Ascending aorta (tissue), 2 donors: ENCODE data around the gene MRPL20. TPM values are rescaled to one million over a fixed set of nuclear protein-coding genes. Genes with fewer than 3 reads are reported as not detected.

ENCODE experiments used
- DNase-seq, 2 donors: peaks; one replicate each; pipeline ENCODE4 v3.0.0-alpha.2; 2019; ENCODE audit warnings: low spot score in 2 of 2
- H3K27ac ChIP-seq, 2 donors: fragments of 200-600 bp; sonication (generic); one replicate each; pipeline ENCODE4 v1.5.1; 2016 to 2017; ENCODE audit warnings: mild to moderate bottlenecking in 1 of 2
- H3K27me3 ChIP-seq: fragments of 200-600 bp; sonication (generic); one replicate; pipeline ENCODE4 v1.5.1; 2017
- H3K36me3 ChIP-seq, 2 donors: fragments of 200-600 bp; sonication (generic); one replicate each; pipeline ENCODE4 v1.5.1; 2016
- H3K4me1 ChIP-seq, 2 donors: fragments of 200-600 bp; sonication (generic); one replicate each; pipeline ENCODE4 v1.5.1; 2016 to 2017; ENCODE audit warnings: mild to moderate bottlenecking in 1 of 2
- H3K4me3 ChIP-seq, 2 donors: fragments of 200-600 bp; sonication (generic); one replicate each; pipeline ENCODE4 v1.5.1; 2016 to 2017; ENCODE audit warnings: mild to moderate bottlenecking in 1 of 2
- H3K9me3 ChIP-seq, 2 donors: fragments of 200-600 bp; sonication (generic); one replicate each; pipeline ENCODE4 v1.5.1; 2016
- intact Hi-C: fragments of 100-400 bp; cut with DNase I; formaldehyde crosslinking; loops from one replicate; pipeline ENCODE4 v1.15.1; 2023
- total RNA-seq: library from RNA; depleted of rRNA; stranded (reverse); fragments of >200 nt; gene quantifications from one replicate; pipeline ENCODE4 v1.1.0, GENCODE V29; 2016
- TF ChIP-seq, protein P1 (sequence below), 3 experiments: fragments of 200-600 bp in 2 of 3; fragments of 450-650 bp in 1 of 3; sonication (generic) in 2 of 3; IDR thresholded peaks; one replicate each; pipeline ENCODE4 v1.5.1; 2016 to 2019; ENCODE audit warnings: antibody characterized with exemption in 3 of 3, mild to moderate bottlenecking in 1 of 3, moderate library complexity in 1 of 3

MRPL20 gene
- total RNA-seq, 1 donor from 2014 or later = 63.4 TPM

DNA sequence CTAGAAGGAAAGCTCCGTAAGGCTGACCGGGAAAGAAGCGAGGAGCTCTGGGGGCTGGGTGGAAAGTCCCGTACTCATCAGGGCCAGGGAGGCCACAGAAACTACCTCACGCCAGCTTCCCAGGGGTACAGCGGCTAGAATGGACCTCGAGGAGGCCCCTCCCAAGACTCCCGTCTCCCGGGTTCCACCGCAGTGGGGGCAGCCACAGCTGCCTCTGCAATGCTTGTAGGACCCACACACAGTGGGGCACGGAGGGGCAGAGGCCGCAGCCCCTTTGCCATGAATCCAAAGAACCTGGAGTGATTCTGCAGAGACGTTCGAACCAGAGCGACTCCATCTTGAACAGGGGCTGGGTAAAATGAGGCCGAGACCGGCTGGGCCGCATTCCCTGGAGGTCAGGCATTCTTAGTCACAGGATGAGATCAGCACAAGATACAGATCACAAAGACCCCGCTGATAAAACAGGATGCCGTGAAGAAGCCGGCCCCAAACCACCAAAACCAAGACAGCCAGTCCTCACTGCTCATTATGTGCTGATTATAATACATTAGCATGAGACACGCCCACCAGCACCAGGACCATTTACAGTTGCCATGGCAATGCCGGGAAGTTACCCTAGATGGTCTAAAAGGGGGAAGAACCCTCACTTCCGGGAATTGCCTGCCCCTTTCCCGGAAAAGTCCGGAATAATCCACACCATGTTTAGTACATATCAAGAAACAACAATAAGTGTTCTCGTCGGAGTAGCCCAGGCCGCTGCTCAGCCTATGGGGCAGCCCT is 15.6 kb upstream of the MRPL20 start:
- peaks cover 0 to 2% of the 10 kb centered on the region in 2 donors for H3K4me1 ChIP-seq
- no peaks in the 10 kb centered on the region for H3K9me3 ChIP-seq
- DNase-seq = peak in 1 of 2 donors; percentile 58
- H3K27me3 ChIP-seq = no peaks in the 10 kb centered on the region
- no peak overlapping the region for H3K27ac ChIP-seq
- TF ChIP-seq, protein P1, sequence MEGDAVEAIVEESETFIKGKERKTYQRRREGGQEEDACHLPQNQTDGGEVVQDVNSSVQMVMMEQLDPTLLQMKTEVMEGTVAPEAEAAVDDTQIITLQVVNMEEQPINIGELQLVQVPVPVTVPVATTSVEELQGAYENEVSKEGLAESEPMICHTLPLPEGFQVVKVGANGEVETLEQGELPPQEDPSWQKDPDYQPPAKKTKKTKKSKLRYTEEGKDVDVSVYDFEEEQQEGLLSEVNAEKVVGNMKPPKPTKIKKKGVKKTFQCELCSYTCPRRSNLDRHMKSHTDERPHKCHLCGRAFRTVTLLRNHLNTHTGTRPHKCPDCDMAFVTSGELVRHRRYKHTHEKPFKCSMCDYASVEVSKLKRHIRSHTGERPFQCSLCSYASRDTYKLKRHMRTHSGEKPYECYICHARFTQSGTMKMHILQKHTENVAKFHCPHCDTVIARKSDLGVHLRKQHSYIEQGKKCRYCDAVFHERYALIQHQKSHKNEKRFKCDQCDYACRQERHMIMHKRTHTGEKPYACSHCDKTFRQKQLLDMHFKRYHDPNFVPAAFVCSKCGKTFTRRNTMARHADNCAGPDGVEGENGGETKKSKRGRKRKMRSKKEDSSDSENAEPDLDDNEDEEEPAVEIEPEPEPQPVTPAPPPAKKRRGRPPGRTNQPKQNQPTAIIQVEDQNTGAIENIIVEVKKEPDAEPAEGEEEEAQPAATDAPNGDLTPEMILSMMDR (IDR thresholded peaks at IDR 0.05) = no peak
- intact Hi-C loops = no loop called here
- H3K4me3 ChIP-seq = no peak overlapping the region
- no peaks in the 10 kb centered on the region for H3K36me3 ChIP-seq

GRCh38 chr1:1421907-1422464 is 14.9 kb upstream of the MRPL20 start:
- no peak for DNase-seq
- H3K9me3 ChIP-seq = no peaks in the 10 kb centered on the region
- intact Hi-C loops = no loop called here
- no peaks in the 10 kb centered on the region for H3K4me1 ChIP-seq
- no peak overlapping the region for H3K4me3 ChIP-seq
- TF ChIP-seq, protein P1 (IDR thresholded peaks at IDR 0.05) = no peak
- no peaks in the 10 kb centered on the region for H3K36me3 ChIP-seq
- H3K27me3 ChIP-seq = no peaks in the 10 kb centered on the region
- H3K27ac ChIP-seq = no peak overlapping the region

DNA sequence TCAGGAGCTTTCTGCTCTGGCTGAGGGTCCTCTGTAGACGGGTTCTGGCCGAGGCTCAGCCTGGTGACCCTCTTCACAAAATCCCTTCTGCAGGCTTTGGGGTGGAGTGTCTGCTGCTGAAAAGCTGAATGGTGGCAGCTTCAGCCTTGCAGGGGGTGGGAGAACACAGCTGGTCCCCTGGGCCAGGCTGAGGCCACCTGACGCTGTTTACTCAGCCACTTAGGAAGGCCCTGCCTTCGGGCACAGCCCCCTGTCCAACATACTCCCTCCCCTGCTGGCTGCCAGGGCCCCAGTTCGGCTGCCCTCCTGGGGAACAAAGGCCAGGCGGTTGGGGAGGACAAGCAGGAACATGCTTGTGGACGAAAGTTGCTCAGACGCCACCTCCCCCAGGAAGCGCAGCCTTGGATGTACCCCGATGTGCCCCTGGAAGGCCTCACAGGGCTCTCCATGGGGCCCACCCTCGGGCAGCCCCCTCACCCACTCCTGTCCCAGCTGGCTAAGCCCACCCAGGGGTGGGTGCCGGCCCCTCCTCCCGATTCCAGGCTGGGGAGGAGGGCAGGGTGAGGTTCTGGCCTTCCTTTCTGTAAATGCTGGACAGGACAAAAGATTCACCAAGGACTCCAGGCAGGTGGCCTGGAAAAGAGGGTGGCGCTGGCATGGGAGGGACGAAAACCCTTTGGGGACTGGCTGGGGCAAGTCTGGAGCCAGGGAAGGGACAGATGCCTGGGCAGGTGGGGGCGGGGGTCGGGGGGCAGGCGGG is 14.2 kb upstream of the MRPL20 start, which contains the start of gene ANKRD65:
TSS of gene ANKRD65 (minus strand) at position 130 of the 760 bp plus-strand sequence. CDS start 271 bp downstream, outside the sequence.
- no peaks in the 10 kb centered on the region for H3K27me3 ChIP-seq
- no peak within 1 kb of the TSS for H3K27ac ChIP-seq
- no peaks in the 10 kb centered on the region for H3K36me3 ChIP-seq
- no peak for DNase-seq
- peak within 1 kb of the TSS; percentile 21 to 48 for H3K4me3 ChIP-seq
- no peaks in the 10 kb centered on the region for H3K4me1 ChIP-seq
- TF ChIP-seq, protein P1 (IDR thresholded peaks at IDR 0.05) = no peak
- H3K9me3 ChIP-seq = no peaks in the 10 kb centered on the region
- intact Hi-C loops = no loop called here

DNA sequence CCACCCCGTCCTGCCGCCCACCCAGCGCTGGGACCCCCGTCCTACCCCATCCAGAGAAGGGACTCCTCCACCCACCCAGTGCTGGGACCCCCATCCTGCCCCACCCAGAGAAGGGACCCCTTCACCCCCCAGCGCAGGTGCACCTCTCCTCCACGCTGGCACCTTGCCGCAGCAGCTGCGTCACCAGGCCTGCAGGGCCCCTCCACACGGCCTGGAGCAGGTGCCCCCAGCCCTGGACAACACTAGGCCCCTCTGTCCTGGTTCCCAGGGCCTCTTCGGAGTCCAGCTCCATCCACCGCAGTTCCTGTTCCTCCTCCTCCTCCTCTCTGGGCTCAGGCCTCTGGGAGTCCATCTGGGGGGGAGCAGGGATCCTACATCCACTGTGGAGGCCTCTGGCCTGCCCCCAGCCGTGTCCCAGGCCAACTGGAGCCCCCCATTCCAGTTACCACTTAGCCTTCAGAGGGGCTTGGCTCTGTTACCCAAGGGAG is 13.6 kb upstream of the MRPL20 start:
- Histone ChIP-seq H3K4me3 (peak overlapping the region; percentile 21 to 48), H3K4me1 (no peaks in the 10 kb centered on the region), H3K9me3 (no peaks in the 10 kb centered on the region), H3K27ac (no peak overlapping the region), H3K36me3 (no peaks in the 10 kb centered on the region), H3K27me3 (no peaks in the 10 kb centered on the region)
- DNase-seq = no peak
- intact Hi-C loops = no loop called here
- TF ChIP-seq, protein P1 (IDR thresholded peaks at IDR 0.05) = no peak

DNA sequence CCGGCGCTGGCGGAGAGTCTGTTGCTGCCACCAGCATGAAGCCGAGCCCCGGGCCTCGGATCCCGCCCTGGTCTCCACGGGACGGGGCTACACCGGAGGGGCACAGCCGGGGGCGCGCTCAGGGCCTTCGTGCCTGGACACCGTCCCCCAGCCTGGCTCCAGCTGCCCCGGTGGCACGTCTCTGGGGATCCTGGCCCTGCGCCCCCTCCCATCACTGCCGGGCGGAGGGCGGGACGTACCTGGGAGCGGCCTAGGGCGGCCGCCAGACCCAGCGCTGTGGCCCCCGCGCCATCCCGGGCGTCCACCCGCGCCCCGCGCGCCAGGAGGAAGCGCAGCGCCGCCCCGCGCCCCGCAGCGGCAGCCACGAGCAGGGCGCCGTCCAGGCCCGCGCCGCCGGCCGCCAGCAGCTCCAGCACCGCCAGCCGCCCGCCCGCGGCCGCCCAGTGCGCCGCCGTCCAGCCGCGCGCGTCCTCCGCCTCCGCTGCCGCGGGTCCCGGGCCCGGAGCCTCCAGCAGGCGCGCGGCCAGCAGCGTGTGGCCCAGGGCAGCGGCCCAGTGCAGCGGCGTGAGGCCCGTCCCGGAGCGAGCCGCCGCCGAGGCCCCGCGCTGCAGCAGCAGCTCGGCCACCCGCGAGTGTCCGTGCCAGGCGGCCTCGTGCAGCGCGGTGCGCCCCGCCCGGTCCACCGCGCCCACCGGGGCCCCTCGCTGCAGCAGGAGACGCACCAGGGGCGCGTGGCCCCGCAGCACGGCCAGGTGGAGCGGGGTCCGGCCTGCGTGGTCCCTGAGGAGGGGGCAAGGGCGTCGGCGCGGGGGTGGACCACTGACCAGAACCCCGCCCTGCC is 12.9 kb upstream of the MRPL20 start:
- no peak for DNase-seq
- H3K4me1 ChIP-seq = no peaks in the 10 kb centered on the region
- intact Hi-C loops = no loop called here
- H3K4me3 ChIP-seq = peak overlapping the region; percentile 21 to 48
- H3K27me3 ChIP-seq = no peaks in the 10 kb centered on the region
- TF ChIP-seq, protein P1 (IDR thresholded peaks at IDR 0.05) = no peak
- no peaks in the 10 kb centered on the region for H3K9me3 ChIP-seq
- H3K27ac ChIP-seq = no peak overlapping the region
- H3K36me3 ChIP-seq = no peaks in the 10 kb centered on the region
